IMR-90 (cell line): ENCODE data around the gene PDGFC. TPM values are rescaled to one million over a fixed set of nuclear protein-coding genes. Genes with fewer than 3 reads are reported as not detected.

Experiments
- ATAC-seq: fragments of 200-7000 bp; cut with Tn5 transposase; 2 replicates; pipeline ENCODE4 v1.9.1; 2020; ENCODE audit warnings: low read depth, mild to moderate bottlenecking, moderate library complexity
- BruUV-seq: library from RNA; stranded (reverse); fragments of 400-500 nt; replicated peaks from 2 replicates; lab custom pipeline; 2021; lab: Mats Ljungman, UMichigan
- CTCF ChIA-PET: fragments of 300-600 bp; formaldehyde crosslinking; extraction: SDS; loops from one replicate; lab custom pipeline; 2021; ENCODE audit warnings: antibody characterized with exemption; lab: Yijun Ruan, JAX
- POLR2A ChIA-PET: fragments of 300-600 bp; sonication (Branson Sonifier 250); formaldehyde crosslinking; loops from one replicate; lab custom pipeline; 2022; ENCODE audit warnings: antibody characterized with exemption; ENCODE audit not compliant: unreplicated experiment; lab: Charles Lee
- DNase-seq: peaks from one replicate; pipeline ENCODE4 v3.0.0; 2013
- H2AFZ ChIP-seq: replicated peaks from 2 replicates; pipeline ENCODE3; 2013; ENCODE audit warnings: low read length, mild to moderate bottlenecking; ENCODE audit not compliant: poor library complexity
- H2AK5ac ChIP-seq: 2 replicates; pipeline ENCODE4 v1.6.1; 2013; ENCODE audit warnings: low read depth, low read length, inconsistent platforms
- H2AK9ac ChIP-seq: replicated peaks from 2 replicates; pipeline ENCODE3; 2013; ENCODE audit warnings: mild to moderate bottlenecking, low read depth, low read length, moderate library complexity; ENCODE audit not compliant: poor library complexity
- H2BK120ac ChIP-seq: 2 replicates; pipeline ENCODE4 v1.6.1; 2013; ENCODE audit warnings: low read depth, low read length, inconsistent platforms
- H2BK15ac ChIP-seq: 3 replicates; pipeline ENCODE4 v1.6.1; 2013; ENCODE audit warnings: low read depth, low read length, inconsistent platforms
- H2BK20ac ChIP-seq: 2 replicates; pipeline ENCODE4 v1.6.1; 2013; ENCODE audit warnings: low read depth, mild to moderate bottlenecking, inconsistent platforms, low read length, moderate library complexity
- H2BK5ac ChIP-seq: 2 replicates; pipeline ENCODE4 v1.6.1; 2013; ENCODE audit warnings: mild to moderate bottlenecking, low read depth, low read length, inconsistent platforms; ENCODE audit not compliant: poor library complexity, severe bottlenecking
- H3K14ac ChIP-seq: replicated peaks from 2 replicates; pipeline ENCODE4 v1.6.1; 2013; ENCODE audit warnings: low read depth, low read length, inconsistent platforms
- H3K18ac ChIP-seq: 2 replicates; pipeline ENCODE4 v1.6.1; 2013; ENCODE audit warnings: low read depth, low read length, control low read depth
- H3K23ac ChIP-seq: 2 replicates; pipeline ENCODE4 v1.6.1; 2013; ENCODE audit warnings: low read depth, low read length, inconsistent platforms
- H3K27ac ChIP-seq: 2 replicates; pipeline ENCODE4 v1.5.1; 2013; ENCODE audit warnings: mild to moderate bottlenecking, control low read depth, low read length; ENCODE audit not compliant: insufficient read depth
- H3K27me3 ChIP-seq: 2 replicates; pipeline ENCODE4 v1.6.1; 2013; ENCODE audit warnings: low read length; ENCODE audit not compliant: control insufficient read depth, insufficient read depth
- H3K36me3 ChIP-seq: 2 replicates; pipeline ENCODE4 v1.6.1; 2013; ENCODE audit warnings: low read length, mixed read lengths; ENCODE audit not compliant: control insufficient read depth, insufficient read depth
- H3K4ac ChIP-seq: 2 replicates; pipeline ENCODE4 v1.6.1; 2013; ENCODE audit warnings: low read depth, low read length, inconsistent platforms
- H3K4me1 ChIP-seq: 2 replicates; pipeline ENCODE4 v1.6.1; 2013; ENCODE audit warnings: low read length, mixed read lengths; ENCODE audit not compliant: control insufficient read depth, insufficient read depth
- H3K4me2 ChIP-seq: 2 replicates; pipeline ENCODE4 v1.6.1; 2013; ENCODE audit warnings: low read depth, mild to moderate bottlenecking, control low read depth, low read length, moderate library complexity
- H3K4me3 ChIP-seq: 2 replicates; pipeline ENCODE4 v1.5.1; 2013; ENCODE audit warnings: low read depth, mild to moderate bottlenecking, control low read depth, low read length, moderate library complexity; ENCODE audit not compliant: insufficient read depth
- H3K56ac ChIP-seq: 2 replicates; pipeline ENCODE4 v1.6.1; 2013; ENCODE audit warnings: low read length, inconsistent platforms; ENCODE audit not compliant: insufficient read depth; ENCODE audit errors: extremely low read depth
- H3K79me1 ChIP-seq, 2 experiments: 2 replicates each; pipeline ENCODE4 v1.6.1; 2013; ENCODE audit warnings: low read length in 2 of 2, inconsistent platforms in 1 of 2, low read depth in 1 of 2
- H3K9ac ChIP-seq: 2 replicates; pipeline ENCODE4 v1.6.1; 2013; ENCODE audit warnings: low read depth, low read length, control low read depth
- H3K9me1 ChIP-seq: 2 replicates; pipeline ENCODE4 v1.6.1; 2013; ENCODE audit warnings: low read length, inconsistent platforms; ENCODE audit not compliant: insufficient read depth
- H3K9me3 ChIP-seq: 2 replicates; pipeline ENCODE4 v1.6.1; 2013; ENCODE audit warnings: low read length; ENCODE audit not compliant: control insufficient read depth, insufficient read depth
- H4K20me1 ChIP-seq: 2 replicates; pipeline ENCODE4 v1.6.1; 2013; ENCODE audit warnings: low read length, inconsistent platforms; ENCODE audit not compliant: insufficient read depth
- H4K5ac ChIP-seq: 2 replicates; pipeline ENCODE4 v1.6.1; 2013; ENCODE audit warnings: mild to moderate bottlenecking, low read depth, low read length, control low read depth
- H4K8ac ChIP-seq, 2 experiments: 2 replicates each; pipeline ENCODE4 v1.6.1; 2013; ENCODE audit warnings: low read depth in 2 of 2, low read length in 2 of 2, control low read depth in 1 of 2, inconsistent platforms in 1 of 2
- H4K91ac ChIP-seq: 2 replicates; pipeline ENCODE4 v1.6.1; 2013; ENCODE audit warnings: low read depth, low read length, inconsistent platforms; ENCODE audit not compliant: insufficient read depth
- BHLHE40 ChIP-seq: fragments of 150-350 bp; IDR thresholded peaks from 2 replicates; pipeline ENCODE4 v1.6.1; 2016; ENCODE audit warnings: mild to moderate bottlenecking, low read depth, low read length
- CEBPB ChIP-seq: IDR thresholded peaks from 2 replicates; pipeline ENCODE4 v1.6.1; 2012; ENCODE audit warnings: low read depth, low read length, improper control_type of control experiment
- FOS ChIP-seq: fragments of 150-350 bp; IDR thresholded peaks from 2 replicates; pipeline ENCODE4 v1.6.1; 2016; ENCODE audit warnings: low read depth, low read length
- MAZ ChIP-seq: IDR thresholded peaks from 2 replicates; pipeline ENCODE4 v1.6.1; 2012; ENCODE audit warnings: low read depth, mild to moderate bottlenecking, low read length, improper control_type of control experiment, moderate library complexity, borderline replicate concordance
- MXI1 ChIP-seq: IDR thresholded peaks from 2 replicates; pipeline ENCODE4 v1.6.1; 2012; ENCODE audit warnings: low read depth, mild to moderate bottlenecking, low read length, moderate library complexity, borderline replicate concordance
- POLR2A ChIP-seq: IDR thresholded peaks from 2 replicates; pipeline ENCODE4 v1.6.1; 2012; ENCODE audit warnings: mild to moderate bottlenecking, low read depth, low read length
- RAD21 ChIP-seq: IDR thresholded peaks from 2 replicates; pipeline ENCODE4 v1.6.1; 2012; ENCODE audit warnings: low read length, improper control_type of control experiment
- RCOR1 ChIP-seq: IDR thresholded peaks from 2 replicates; pipeline ENCODE4 v1.6.1; 2012; ENCODE audit warnings: mild to moderate bottlenecking, low read length, improper control_type of control experiment; ENCODE audit not compliant: insufficient replicate concordance
- RFX5 ChIP-seq: IDR thresholded peaks from 2 replicates; pipeline ENCODE4 v1.8.0; 2012; ENCODE audit warnings: low read depth, mild to moderate bottlenecking, low read length, moderate library complexity
- SMC3 ChIP-seq: fragments of 150-350 bp; IDR thresholded peaks from 2 replicates; pipeline ENCODE4 v1.6.1; 2016; ENCODE audit warnings: low read depth, mild to moderate bottlenecking, antibody characterized with exemption, low read length, moderate library complexity
- WGBS, 2 experiments: methylation state at CpG; one replicate each; pipeline versions ENCODE4 v1.1.5 to v1.1.7; 2013; ENCODE audit warnings: missing lambda C conversion rate in 2 of 2; ENCODE audit not compliant: insufficient read length in 1 of 2; ENCODE audit errors: extremely low coverage in 2 of 2; 5-methylcytosine and 5-hydroxymethylcytosine counted together
- dilution Hi-C: fragments of 300-500 bp; cut with HindIII; formaldehyde crosslinking; loops from one replicate; pipeline ENCODE4 v1.14.3; 2018; ENCODE audit warnings: low sequenced_read_pairs; ENCODE audit not compliant: unreplicated experiment
- in situ Hi-C: fragments of 300-500 bp; cut with MboI; formaldehyde crosslinking; loops from 3 replicates; pipeline ENCODE4 v1.14.3; 2019; ENCODE audit warnings: low sequenced_read_pairs, inconsistent platforms, mixed read lengths
- intact Hi-C: fragments of 100-400 bp; cut with micrococcal nuclease; formaldehyde crosslinking; loops from 2 replicates; pipeline ENCODE4 v1.10.0; 2022
- polyA plus RNA-seq, 3 experiments: library from polyadenylated mRNA; depleted of rRNA; stranded (reverse); fragments of >200 nt; gene quantifications; 2 replicates each; pipeline ENCODE4 v1.2.3, GENCODE V29; 2012; ENCODE audit warnings: low replicate concordance in 1 of 3
- total RNA-seq: library from RNA; depleted of rRNA; stranded (reverse); fragments of >200 nt; gene quantifications from 2 replicates; pipeline ENCODE4 v1.2.3, GENCODE V29; 2012
- TF ChIP-seq, protein P1 (sequence below): fragments of 150-350 bp; IDR thresholded peaks from 2 replicates; pipeline ENCODE4 v1.6.1; 2017; ENCODE audit warnings: mild to moderate bottlenecking, antibody characterized with exemption, low read length, low read depth
- TF ChIP-seq, protein P2 (sequence below): conservative IDR thresholded peaks from 2 replicates; pipeline ENCODE4 v1.5.1; 2012; ENCODE audit warnings: mild to moderate bottlenecking, low read depth, low read length, improper control_type of control experiment

The PDGFC gene
- total and polyA plus RNA-seq, 2 of the 4 experiments (the other 2 are of a cell fraction) = 19.8 to 90.7 TPM

DNA sequence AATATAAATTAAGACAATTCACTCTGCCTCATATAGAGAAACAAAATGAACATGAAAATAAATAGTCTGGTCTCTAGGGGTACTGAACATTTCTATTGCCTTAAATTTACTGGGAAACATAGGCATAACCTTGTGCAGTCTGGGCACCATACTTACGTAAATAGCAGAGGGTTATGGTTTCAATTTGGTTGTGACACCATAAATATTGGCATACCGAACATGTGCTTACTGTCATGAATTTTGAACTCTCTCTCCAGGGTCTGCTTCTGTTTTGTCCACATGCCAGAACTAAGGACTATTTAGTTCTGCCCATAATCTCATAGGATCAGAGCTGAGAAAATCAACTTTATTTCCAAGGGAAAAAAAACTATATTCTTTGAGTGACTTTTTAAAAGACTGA, 17.6 kb downstream of the PDGFC start:
- Histone ChIP-seq H2AK5ac (no peak overlapping the region), H3K9ac (no peak overlapping the region), H3K79me1 (peaks cover 28 to 46% of the 10 kb centered on the region in 2 experiments), H3K9me1 (peaks cover 6% of the 10 kb centered on the region), H3K4me2 (no peak overlapping the region), H3K14ac (no peak overlapping the region), H3K4me3 (no peak overlapping the region), H3K23ac (no peak overlapping the region), H2AFZ (no peak overlapping the region), H3K18ac (no peak overlapping the region), H3K4ac (no peak overlapping the region), H2BK120ac (no peak overlapping the region), H3K36me3 (no peaks in the 10 kb centered on the region; the same call in 1 of the 2 replicates), H2AK9ac (no peak overlapping the region), H3K4me1 (peaks cover 10% of the 10 kb centered on the region), H3K27ac (no peak overlapping the region), H4K20me1 (peaks cover 8% of the 10 kb centered on the region; the same call in 1 of the 2 replicates), H4K91ac (no peak overlapping the region), H4K8ac (no peak overlapping the region), H3K27me3 (no peaks in the 10 kb centered on the region), H2BK15ac (no peak overlapping the region), H3K9me3 (no peaks in the 10 kb centered on the region), H4K5ac (peak overlapping the region; percentile 23; the same call in 1 of the 2 replicates), H2BK5ac (no peak overlapping the region), H3K56ac (no peak overlapping the region), H2BK20ac (no peak overlapping the region)
- in situ Hi-C loops (loop anchor here (25.0 kb wide), 1 partner anchor 992 kb away; the partner anchor contains the start of gene CTSO), dilution Hi-C loops (no loop called here), intact Hi-C loops (no loop called here)
- no CpG with 5 or more reads among the region's 2 CpGs for WGBS, 2 experiments
- TF ChIP-seq, protein P1, sequence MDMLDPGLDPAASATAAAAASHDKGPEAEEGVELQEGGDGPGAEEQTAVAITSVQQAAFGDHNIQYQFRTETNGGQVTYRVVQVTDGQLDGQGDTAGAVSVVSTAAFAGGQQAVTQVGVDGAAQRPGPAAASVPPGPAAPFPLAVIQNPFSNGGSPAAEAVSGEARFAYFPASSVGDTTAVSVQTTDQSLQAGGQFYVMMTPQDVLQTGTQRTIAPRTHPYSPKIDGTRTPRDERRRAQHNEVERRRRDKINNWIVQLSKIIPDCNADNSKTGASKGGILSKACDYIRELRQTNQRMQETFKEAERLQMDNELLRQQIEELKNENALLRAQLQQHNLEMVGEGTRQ = no peak
- TF ChIP-seq RFX5 (no peak), CEBPB (no peak), RAD21 (no peak), MXI1 (no peak), BHLHE40 (no peak), FOS (no peak), MAZ (no peak), POLR2A (no peak), SMC3 (no peak), RCOR1 (no peak)
- TF ChIP-seq, protein P2, sequence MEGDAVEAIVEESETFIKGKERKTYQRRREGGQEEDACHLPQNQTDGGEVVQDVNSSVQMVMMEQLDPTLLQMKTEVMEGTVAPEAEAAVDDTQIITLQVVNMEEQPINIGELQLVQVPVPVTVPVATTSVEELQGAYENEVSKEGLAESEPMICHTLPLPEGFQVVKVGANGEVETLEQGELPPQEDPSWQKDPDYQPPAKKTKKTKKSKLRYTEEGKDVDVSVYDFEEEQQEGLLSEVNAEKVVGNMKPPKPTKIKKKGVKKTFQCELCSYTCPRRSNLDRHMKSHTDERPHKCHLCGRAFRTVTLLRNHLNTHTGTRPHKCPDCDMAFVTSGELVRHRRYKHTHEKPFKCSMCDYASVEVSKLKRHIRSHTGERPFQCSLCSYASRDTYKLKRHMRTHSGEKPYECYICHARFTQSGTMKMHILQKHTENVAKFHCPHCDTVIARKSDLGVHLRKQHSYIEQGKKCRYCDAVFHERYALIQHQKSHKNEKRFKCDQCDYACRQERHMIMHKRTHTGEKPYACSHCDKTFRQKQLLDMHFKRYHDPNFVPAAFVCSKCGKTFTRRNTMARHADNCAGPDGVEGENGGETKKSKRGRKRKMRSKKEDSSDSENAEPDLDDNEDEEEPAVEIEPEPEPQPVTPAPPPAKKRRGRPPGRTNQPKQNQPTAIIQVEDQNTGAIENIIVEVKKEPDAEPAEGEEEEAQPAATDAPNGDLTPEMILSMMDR = no peak
- CTCF ChIA-PET = no interaction called here
- no peak for DNase-seq
- ATAC-seq = no peak
- no TSS peak for BruUV-seq
- POLR2A ChIA-PET = no interaction called here
